Colonic mucosa (tissue), 4 donors: ENCODE results near the gene TBC1D22A. TPM values are rescaled to one million over a fixed set of nuclear protein-coding genes. Genes with fewer than 3 reads are reported as not detected.

ENCODE experiments used
- DNase-seq: peaks from one replicate; pipeline ENCODE4 v3.0.0-alpha.2; 2020
- H3K27ac ChIP-seq: fragments of 200-600 bp; one replicate; pipeline ENCODE4 v1.8.0; 2021
- H3K27me3 ChIP-seq: fragments of 200-600 bp; one replicate; pipeline ENCODE4 v1.8.0; 2021
- H3K36me3 ChIP-seq: fragments of 200-600 bp; one replicate; pipeline ENCODE4 v1.8.0; 2021
- H3K4me1 ChIP-seq: fragments of 200-600 bp; one replicate; pipeline ENCODE4 v1.8.0; 2021; ENCODE audit warnings: mild to moderate bottlenecking
- H3K4me3 ChIP-seq: fragments of 200-600 bp; one replicate; pipeline ENCODE4 v1.8.0; 2021
- H3K9ac ChIP-seq, 2 donors: one replicate each; pipeline ENCODE4 v1.7.0; 2013; ENCODE audit warnings: control low read depth in 2 of 2, low read depth in 2 of 2, low read length in 2 of 2
- H3K9me3 ChIP-seq: fragments of 200-600 bp; one replicate; pipeline ENCODE4 v1.8.0; 2021
- CTCF ChIP-seq: fragments of 200-600 bp; IDR thresholded peaks from one replicate; pipeline ENCODE4 v1.8.0; 2022; ENCODE audit warnings: antibody characterized with exemption, mild to moderate bottlenecking
- intact Hi-C: fragments of 100-400 bp; cut with DNase I; formaldehyde crosslinking; loops from one replicate; pipeline ENCODE4 v1.14.1; 2022
- total RNA-seq, 2 donors: library from RNA; stranded (reverse); fragmentation: NEBNext Ultra II Directional in 1 of 2; extraction: Animal tissue kit (Norgen Biotek cat#: 25700) in 1 of 2; gene quantifications; one replicate each; pipeline ENCODE4 v1.2.1, GENCODE V29; 2021
- donor health status: healthy.
- donor health status: DM: no; HTN: no; CAD: no.
- donor health status: DM: no; HTN: no; CAD: no.

The TBC1D22A gene
- total RNA-seq, 2 donors from 2014 or later, result 34.2 to 36.4 TPM

- intact Hi-C loops, result no loop called here
- no peak for TF ChIP-seq CTCF
- DNase-seq, result no peak
- Histone ChIP-seq H3K4me3 (no peak overlapping the region), H3K9ac (no peak overlapping the region), H3K9me3 (no peaks in the 10 kb centered on the region), H3K4me1 (no peaks in the 10 kb centered on the region), H3K27ac (no peak overlapping the region), H3K27me3 (no peaks in the 10 kb centered on the region), H3K36me3 (no peaks in the 10 kb centered on the region)
These were observed 344.4 kb downstream of the TBC1D22A start for GRCh38 chr22:47106806-47107205.

- DNase-seq, result no peak
- intact Hi-C loops, result no loop called here
These were observed 345.0 kb downstream of the TBC1D22A start for GRCh38 chr22:47107431-47107830.

DNA sequence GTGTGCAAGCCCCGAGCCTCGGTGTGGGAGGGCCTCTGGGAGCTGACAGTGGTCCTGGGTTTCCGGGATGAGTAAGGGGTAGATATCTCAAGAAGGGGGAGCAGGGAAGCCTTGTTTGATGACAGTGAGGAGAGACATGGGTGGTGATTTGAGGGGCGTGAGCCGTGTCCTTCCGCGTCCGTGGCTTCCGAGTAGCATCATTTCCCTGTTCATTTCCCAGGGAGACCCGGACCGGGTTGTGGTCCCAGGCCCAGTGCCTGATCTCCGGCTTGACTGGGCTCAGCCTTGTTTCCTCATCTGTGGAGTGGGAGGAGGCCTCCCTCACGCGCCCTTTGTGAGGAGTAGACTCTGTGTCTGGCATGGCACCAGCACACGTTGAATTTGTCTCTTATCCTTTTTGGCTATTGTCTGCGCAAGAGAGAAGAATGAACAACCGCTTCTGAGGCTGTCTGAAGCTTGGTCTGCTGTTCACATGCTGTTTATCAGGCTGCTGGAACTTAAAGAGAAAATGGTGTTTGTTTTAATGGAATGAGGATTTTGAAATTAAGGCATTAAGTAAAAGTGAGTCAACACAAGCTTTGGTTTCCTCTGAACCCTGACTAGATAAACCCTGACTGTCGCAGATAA is 348.5 kb downstream of the TBC1D22A start:
- intact Hi-C loops, result no loop called here
- H3K27me3 ChIP-seq, result no peaks in the 10 kb centered on the region
- H3K9ac ChIP-seq, result no peak overlapping the region
- H3K27ac ChIP-seq, result no peak overlapping the region
- no peak for TF ChIP-seq CTCF
- H3K4me3 ChIP-seq, result no peak overlapping the region
- DNase-seq, result no peak
- H3K9me3 ChIP-seq, result no peaks in the 10 kb centered on the region
- H3K4me1 ChIP-seq, result no peaks in the 10 kb centered on the region
- no peaks in the 10 kb centered on the region for H3K36me3 ChIP-seq

More at GRCh38 chr22:47107431-47107830, 345.0 kb downstream of the TBC1D22A start:
- Histone ChIP-seq H3K4me3 (no peak overlapping the region), H3K36me3 (no peaks in the 10 kb centered on the region), H3K4me1 (no peaks in the 10 kb centered on the region), H3K9ac (no peak overlapping the region), H3K27ac (no peak overlapping the region), H3K9me3 (no peaks in the 10 kb centered on the region), H3K27me3 (no peaks in the 10 kb centered on the region)
- no peak for TF ChIP-seq CTCF

- H3K4me3 ChIP-seq, result no peak overlapping the region
- H3K9me3 ChIP-seq, result no peaks in the 10 kb centered on the region
- no peak for DNase-seq
- H3K27ac ChIP-seq, result no peak overlapping the region
- no peaks in the 10 kb centered on the region for H3K27me3 ChIP-seq
- H3K9ac ChIP-seq, result no peak overlapping the region
- no peaks in the 10 kb centered on the region for H3K4me1 ChIP-seq
- H3K36me3 ChIP-seq, result no peaks in the 10 kb centered on the region
- intact Hi-C loops, result no loop called here
- TF ChIP-seq CTCF, result no peak
These were observed 349.5 kb downstream of the TBC1D22A start for GRCh38 chr22:47111626-47112581.

DNA sequence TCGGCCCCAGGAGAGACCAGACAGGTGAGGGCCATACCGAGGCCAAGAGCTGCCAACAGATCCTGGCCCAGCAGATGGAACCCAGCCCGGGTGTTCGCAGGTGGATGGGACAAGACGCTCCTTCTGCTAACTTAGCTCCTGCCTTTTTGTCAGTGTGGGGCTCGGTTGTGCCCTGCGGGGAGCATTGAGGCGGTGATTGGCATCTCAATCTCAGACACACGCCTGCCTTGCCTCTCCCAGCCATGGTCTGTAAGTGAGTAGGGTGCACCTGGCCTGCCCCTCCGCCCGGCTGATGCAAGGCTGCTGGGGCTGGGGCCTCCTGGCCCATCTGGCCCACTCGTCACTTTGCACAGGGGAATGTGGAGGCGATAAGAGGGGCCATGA is 350.1 kb downstream of the TBC1D22A start:
- Histone ChIP-seq H3K9me3 (no peaks in the 10 kb centered on the region), H3K9ac (no peak overlapping the region), H3K4me1 (no peaks in the 10 kb centered on the region), H3K36me3 (no peaks in the 10 kb centered on the region), H3K4me3 (no peak overlapping the region), H3K27ac (no peak overlapping the region), H3K27me3 (no peaks in the 10 kb centered on the region)
- intact Hi-C loops, result no loop called here
- no peak for TF ChIP-seq CTCF
- DNase-seq, result no peak
